ENCODE measurements around the gene MED16. TPM values are rescaled to one million over a fixed set of nuclear protein-coding genes. Genes with fewer than 3 reads are reported as not detected.

MED16 gene
- total RNA-seq, 6 experiments from 2014 or later: 32.0 to 35.7 (median 33.3) TPM

DNA sequence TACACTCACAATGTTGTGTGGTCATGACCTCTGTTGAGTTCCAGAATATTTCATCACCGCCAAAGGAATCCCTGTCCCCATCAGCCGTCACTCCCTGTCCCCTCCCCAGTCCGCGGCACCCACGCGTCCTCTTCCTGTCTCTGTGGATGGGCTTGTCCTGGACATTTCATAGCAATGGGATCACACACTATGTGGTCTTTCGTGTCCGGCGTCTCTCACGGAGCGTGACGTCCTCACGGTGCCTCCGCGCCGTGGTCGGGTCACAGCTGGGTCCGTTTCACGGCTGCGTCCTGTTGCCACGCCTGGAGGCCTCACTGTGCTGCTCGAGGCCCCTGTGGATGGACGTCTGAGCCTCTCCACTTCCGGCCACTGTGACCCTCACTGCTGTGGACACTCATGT is 58.8 kb downstream of the MED16 start:
- TF ChIP-seq CTCF (IDR thresholded peaks at IDR 0.05) (no peak), POLR2A (IDR thresholded peaks at IDR 0.05) (no peak)
- Histone ChIP-seq H3K4me1 (no peaks in the 10 kb centered on the region), H3K27me3 (no peaks in the 10 kb centered on the region), H3K27ac (no peak overlapping the region), H3K36me3 (no peaks in the 10 kb centered on the region), H3K9me3 (no peaks in the 10 kb centered on the region), H3K4me3 (no peak overlapping the region)
- WGBS (ENCODE audit: insufficient coverage, low coverage, low lambda C conversion rate, missing lambda C conversion rate): 41% methylated on average over 10 of the region's 24 CpGs
- ATAC-seq (no peak), DNase-seq (no peak)
- intact Hi-C loops (cut with DNase I): no loop called here

GRCh38 chr19:831407-832369 is 61.3 kb downstream of the MED16 start:
- WGBS (ENCODE audit: insufficient coverage, low coverage, low lambda C conversion rate, missing lambda C conversion rate): 38% methylated on average over 10 of the region's 38 CpGs
- intact Hi-C loops (cut with DNase I): no loop called here
- Histone ChIP-seq H3K36me3 (no peaks in the 10 kb centered on the region), H3K27me3 (no peaks in the 10 kb centered on the region), H3K4me1 (no peaks in the 10 kb centered on the region), H3K9me3 (no peaks in the 10 kb centered on the region), H3K27ac (no peak overlapping the region), H3K4me3 (no peak overlapping the region)
- DNase-seq (no peak), ATAC-seq (peak; percentile 13 to 79 (median 35))
- TF ChIP-seq POLR2A (IDR thresholded peaks at IDR 0.05) (no peak), CTCF (IDR thresholded peaks at IDR 0.05) (no peak)

- no peaks in the 10 kb centered on the region for H3K27me3 ChIP-seq
Observed at GRCh38 chr19:829129-829758, 63.7 kb downstream of the MED16 start.

DNA sequence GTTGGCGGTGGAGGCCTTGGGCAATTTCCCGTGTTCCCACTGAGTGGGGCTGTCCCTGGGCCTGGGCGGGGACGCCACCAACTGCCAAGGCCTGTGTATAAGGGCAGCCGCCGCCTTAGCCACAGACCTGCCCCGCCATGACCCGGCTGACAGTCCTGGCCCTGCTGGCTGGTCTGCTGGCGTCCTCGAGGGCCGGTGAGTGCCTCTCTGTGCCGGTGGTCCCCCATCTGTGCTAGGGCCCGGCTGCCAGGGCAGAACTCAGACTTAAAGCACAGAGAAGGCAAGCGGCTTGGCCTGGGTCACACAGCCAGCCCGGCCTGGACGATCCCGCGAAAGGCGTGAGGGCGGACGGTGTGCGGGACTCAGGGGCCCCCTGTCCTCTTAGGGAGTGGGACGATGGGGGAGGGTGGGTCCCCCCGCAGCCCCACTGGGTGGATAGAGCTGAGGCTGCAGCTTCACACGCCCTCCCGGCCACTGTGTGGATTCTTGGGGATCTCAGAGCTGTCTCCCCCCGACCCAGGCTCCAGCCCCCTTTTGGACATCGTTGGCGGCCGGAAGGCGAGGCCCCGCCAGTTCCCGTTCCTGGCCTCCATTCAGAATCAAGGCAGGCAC is 65.2 kb downstream of the MED16 start, which contains the start of gene AZU1:
Gene AZU1, plus strand, starts transcription at position 128 of the 612 bp plus-strand sequence. Its CDS starts 10 bp downstream, at position 138.
- H3K4me1 ChIP-seq: no peaks in the 10 kb centered on the region
- H3K27me3 ChIP-seq: no peaks in the 10 kb centered on the region
- no peak within 1 kb of the TSS for H3K27ac ChIP-seq
- peak in 2 of 4 donors; percentile 21 to 51 for ATAC-seq
- 52% methylated on average over 2 of the region's 33 CpGs for WGBS (ENCODE audit: insufficient coverage, low coverage, low lambda C conversion rate, missing lambda C conversion rate)
- no peak for DNase-seq
- H3K9me3 ChIP-seq: no peaks in the 10 kb centered on the region
- H3K4me3 ChIP-seq: no peak within 1 kb of the TSS
- TF ChIP-seq CTCF (IDR thresholded peaks at IDR 0.05) (no peak), POLR2A (IDR thresholded peaks at IDR 0.05) (no peak)
- no peaks in the 10 kb centered on the region for H3K36me3 ChIP-seq
- intact Hi-C loops (cut with DNase I): no loop called here

More at GRCh38 chr19:829129-829758, 63.7 kb downstream of the MED16 start:
- ATAC-seq (no peak), DNase-seq (no peak)
- Histone ChIP-seq H3K9me3 (no peaks in the 10 kb centered on the region), H3K36me3 (no peaks in the 10 kb centered on the region), H3K27ac (no peak overlapping the region), H3K4me3 (no peak overlapping the region), H3K4me1 (no peaks in the 10 kb centered on the region)
- WGBS (ENCODE audit: insufficient coverage, low coverage, low lambda C conversion rate, missing lambda C conversion rate): 45% methylated on average over 11 of the region's 18 CpGs
- TF ChIP-seq POLR2A (IDR thresholded peaks at IDR 0.05) (no peak), CTCF (IDR thresholded peaks at IDR 0.05) (no peak)
- intact Hi-C loops (cut with DNase I): no loop called here

Measured in right lobe of liver (tissue), 6 donors.